C4-2B (cell line): Measurements from ENCODE around the gene SLIT3.
"Not testable (repeated sequence)": the region's sequence is repeated elsewhere in the genome, so short reads cannot be mapped to it uniquely, and the experiment has no call there.

Experiments used
- H3K27ac ChIP-seq: fragments of 450-650 bp; 2 replicates; pipeline ENCODE4 v1.5.1; 2017
- CTCF ChIP-seq: fragments of 450-650 bp; conservative IDR thresholded peaks from 2 replicates; pipeline ENCODE4 v1.5.1; 2017; ENCODE audit warnings: mild to moderate bottlenecking
- ZFX ChIP-seq: fragments of 450-650 bp; IDR thresholded peaks from 2 replicates; pipeline ENCODE4 v1.6.1; 2017

Gene SLIT3

GRCh38 chr5:169119288-169120048 lies 181.5 kb downstream of the SLIT3 start:
- no peak overlapping the region for H3K27ac ChIP-seq
- TF ChIP-seq ZFX, result no peak
- TF ChIP-seq CTCF, result no peak

- H3K27ac ChIP-seq, result no peak overlapping the region
- TF ChIP-seq CTCF, result peak; percentile 15; the same call in 1 of the 2 replicates
- no peak for TF ChIP-seq ZFX
These were observed 183.9 kb downstream of the SLIT3 start for GRCh38 chr5:169116961-169117461.

- TF ChIP-seq CTCF (no peak), ZFX (no peak)
- H3K27ac ChIP-seq, result no peak overlapping the region
These were observed 185.3 kb downstream of the SLIT3 start for GRCh38 chr5:169115461-169116124.

GRCh38 chr5:169114466-169115065 lies 186.4 kb downstream of the SLIT3 start:
- H3K27ac ChIP-seq, result no peak overlapping the region

GRCh38 chr5:169112016-169112415 lies 188.9 kb downstream of the SLIT3 start:
- no peak overlapping the region for H3K27ac ChIP-seq
- TF ChIP-seq ZFX, result no peak
- no peak for TF ChIP-seq CTCF

More at GRCh38 chr5:169114466-169115065, 186.4 kb downstream of the SLIT3 start:
- TF ChIP-seq ZFX (no peak), CTCF (no peak)

- TF ChIP-seq ZFX (no peak), CTCF (no peak)
- H3K27ac ChIP-seq, result no peak overlapping the region
These were observed 193.8 kb downstream of the SLIT3 start for GRCh38 chr5:169106911-169107706.

- not testable (repeated sequence) for H3K27ac ChIP-seq
These were observed 195.4 kb downstream of the SLIT3 start for GRCh38 chr5:169105582-169105981.
